ENCODE measurements around the gene CRTC2.

The CRTC2 gene

DNA sequence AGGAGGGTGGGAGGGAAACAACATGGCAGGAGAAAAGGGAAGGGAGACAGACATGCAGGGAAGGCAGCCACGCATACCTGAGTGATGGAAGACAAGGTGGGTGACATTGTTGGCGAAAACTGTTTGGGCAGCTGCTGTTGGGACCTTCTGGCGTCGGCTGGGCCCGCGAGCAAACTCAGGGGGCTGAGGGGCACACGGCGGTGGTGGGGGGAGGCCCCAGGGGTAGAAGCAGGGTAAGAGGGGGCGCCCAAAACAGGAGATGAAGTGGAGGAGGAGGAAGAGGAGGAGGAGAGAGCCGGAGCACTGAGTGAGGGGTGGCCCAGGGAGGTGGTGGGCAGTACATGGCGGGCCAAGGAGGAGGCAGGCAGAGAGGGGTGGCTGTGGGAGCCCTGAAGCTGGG, 7.2 kb downstream of the CRTC2 start:
- no peak for DNase-seq (ENCODE audit: low read depth in 2 of 2, low spot score in 1 of 2)

DNA sequence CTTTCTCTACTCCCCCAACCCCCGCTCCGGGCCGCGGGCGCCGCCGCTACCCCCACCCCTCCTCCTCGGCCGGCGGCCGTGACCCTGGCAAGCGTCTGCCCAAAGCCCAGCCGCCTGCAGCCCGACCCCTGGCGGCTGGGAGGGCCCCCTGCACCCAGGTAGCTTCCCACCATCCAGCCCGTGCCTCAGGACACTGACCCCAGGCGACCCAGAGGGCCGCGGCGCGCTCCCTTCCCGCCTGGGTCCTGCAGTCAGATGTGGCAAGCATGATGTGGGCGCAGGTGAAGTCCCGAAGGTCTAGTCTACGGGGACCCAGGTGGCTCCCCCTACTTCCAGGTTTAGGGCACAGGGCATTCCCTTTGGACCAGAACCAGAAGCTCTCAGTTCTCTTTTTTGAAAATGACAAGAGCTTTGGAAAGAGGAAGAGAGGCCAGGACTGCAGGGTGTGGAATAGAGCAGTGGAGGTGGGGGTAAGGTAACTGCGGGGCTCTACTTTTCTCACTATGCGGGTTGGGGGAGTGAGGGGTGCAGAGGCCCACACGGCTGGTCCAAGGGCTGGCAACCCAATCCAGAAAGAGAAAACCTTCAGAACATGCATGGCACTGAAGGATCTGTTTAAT, 11.7 kb downstream of the CRTC2 start, which contains the start of gene DENND4B:
Gene DENND4B (minus strand): TSS at position 97 of the 620 bp plus-strand sequence. CDS start 2,344 bp downstream, outside the sequence.
- DNase-seq (ENCODE audit: low read depth in 2 of 2, low spot score in 1 of 2): peak; percentile 26 to 64

DNA sequence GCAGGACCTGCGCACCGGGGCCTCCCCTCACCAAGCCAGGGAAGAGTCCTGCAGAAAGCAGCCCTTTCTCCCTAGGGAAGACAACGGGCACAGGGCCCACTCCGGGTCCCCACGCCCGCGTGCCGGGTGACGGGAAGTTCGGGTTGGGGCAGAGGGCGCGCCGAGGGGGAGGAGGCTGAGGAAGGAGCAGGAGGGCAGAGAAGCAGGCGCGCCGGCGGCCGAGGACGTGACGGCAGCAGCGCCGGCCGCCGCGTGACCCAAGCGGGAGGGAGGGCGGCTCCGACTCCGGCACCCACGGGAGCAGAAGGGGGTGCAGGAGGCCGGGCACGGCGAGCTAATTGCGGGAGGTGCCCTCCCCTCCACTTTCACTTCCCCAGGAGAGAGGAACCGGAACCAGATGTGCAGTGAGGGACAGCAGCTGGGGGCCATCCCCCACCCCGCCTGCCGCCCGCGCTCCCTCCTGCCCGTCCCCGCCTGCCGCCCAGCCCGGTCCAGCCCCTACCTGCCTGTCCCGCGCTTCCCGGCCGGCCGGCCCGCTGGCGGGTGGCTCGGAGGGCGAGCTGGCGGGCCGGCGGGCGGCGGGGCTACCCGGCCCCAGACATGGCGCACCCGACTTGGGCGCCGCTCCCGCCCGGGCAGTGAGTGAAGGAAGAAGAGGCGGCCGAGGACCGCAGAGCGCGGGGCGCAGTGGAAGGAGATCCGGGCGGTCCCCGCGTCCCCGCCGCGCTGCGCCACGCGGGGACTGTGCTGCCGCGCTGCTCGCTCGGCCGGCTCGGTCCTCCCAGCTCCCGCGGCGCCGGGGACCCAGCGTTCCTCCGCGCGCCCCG, 12.4 kb downstream of the CRTC2 start:
- DNase-seq (ENCODE audit: low read depth in 2 of 2, low spot score in 1 of 2): peak; percentile 33 to 50

DNA sequence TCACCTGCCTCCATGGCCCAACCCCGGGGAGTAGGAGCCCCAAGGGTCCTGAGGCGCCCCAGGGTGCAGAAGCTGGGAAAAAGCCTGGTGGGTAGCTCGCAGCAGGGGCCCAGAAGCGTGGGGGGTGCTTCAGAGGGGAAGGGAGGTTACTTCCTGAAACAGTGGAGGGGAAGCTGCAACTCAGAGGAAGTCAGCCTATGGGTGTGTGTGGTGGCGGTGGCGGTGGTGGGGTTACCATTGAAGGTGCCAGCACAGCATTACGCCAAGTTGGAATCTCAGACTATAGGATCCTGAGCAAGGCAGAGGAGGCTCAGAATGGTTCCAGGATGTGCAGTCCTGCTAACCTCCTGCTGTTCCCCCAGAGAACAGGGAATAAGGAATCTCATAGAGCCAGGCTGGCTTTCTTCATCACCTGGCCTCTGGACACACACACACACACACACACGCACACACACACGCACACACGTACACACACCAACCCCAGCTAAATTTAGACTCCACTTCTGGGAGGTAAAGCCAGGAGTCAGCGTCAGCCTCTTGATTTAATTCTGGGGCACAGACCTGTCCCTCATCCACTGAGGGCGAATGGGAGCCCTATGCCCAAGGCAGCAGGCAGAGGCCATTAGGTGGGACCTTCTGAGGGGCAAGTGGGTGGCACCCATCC, 13.1 kb downstream of the CRTC2 start:
- DNase-seq (ENCODE audit: low read depth in 2 of 2, low spot score in 1 of 2): peak; percentile 59 to 65

DNA sequence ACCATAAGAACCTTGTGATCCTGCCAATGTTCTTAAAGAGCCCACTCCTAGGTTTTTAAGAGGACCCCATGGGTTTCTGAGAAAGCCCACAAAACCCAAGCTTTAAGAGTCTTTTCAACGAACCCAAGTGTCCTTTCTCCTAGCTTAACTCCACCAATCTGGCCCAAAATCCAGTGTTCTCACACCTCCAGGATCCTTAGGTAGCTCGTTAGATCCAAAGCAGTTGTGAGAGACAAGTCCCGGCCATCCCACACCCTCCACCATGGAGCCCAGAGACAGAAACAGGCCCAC, 13.6 kb downstream of the CRTC2 start:
- DNase-seq (ENCODE audit: low read depth in 2 of 2, low spot score in 1 of 2): no peak

DNA sequence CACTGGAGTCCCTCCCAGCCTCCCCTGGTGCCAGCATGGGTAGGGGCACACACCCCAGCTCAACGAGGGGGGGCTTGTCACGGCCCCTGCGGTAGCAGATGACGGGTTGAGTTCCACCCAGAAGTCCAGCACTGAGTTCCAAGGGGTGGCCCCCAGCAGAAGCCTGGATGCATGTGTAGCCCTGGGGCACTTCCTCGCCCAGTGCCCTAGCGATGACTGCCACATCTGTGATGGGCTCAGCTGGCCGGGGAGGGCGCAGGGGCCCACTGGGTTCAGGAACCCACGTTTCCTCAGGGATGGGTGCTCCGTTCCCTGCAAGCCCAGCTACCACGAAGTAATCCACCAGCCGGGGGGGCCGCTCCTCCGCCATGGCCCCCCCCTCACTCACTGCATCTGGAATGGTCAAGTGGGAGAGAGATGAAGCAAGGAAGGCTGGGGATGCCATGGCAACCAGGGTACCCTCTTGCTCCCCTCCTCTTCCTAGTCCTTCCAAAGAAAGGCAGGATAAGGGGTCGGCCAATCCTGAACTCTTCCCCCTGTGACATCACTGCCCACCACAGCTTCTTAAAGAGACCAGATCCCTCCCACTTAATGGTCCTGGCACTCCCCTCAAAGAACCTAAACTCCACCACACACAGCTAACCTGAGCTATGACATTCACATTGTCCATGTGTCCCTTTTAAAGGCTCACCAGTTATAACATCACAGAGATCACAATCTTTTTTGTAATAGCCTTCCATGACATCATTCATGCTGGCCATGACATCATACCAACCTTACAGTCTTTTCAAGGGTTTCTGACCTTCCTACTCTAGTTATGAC, 14.2 kb downstream of the CRTC2 start:
- DNase-seq (ENCODE audit: low read depth in 2 of 2, low spot score in 1 of 2): no peak

DNA sequence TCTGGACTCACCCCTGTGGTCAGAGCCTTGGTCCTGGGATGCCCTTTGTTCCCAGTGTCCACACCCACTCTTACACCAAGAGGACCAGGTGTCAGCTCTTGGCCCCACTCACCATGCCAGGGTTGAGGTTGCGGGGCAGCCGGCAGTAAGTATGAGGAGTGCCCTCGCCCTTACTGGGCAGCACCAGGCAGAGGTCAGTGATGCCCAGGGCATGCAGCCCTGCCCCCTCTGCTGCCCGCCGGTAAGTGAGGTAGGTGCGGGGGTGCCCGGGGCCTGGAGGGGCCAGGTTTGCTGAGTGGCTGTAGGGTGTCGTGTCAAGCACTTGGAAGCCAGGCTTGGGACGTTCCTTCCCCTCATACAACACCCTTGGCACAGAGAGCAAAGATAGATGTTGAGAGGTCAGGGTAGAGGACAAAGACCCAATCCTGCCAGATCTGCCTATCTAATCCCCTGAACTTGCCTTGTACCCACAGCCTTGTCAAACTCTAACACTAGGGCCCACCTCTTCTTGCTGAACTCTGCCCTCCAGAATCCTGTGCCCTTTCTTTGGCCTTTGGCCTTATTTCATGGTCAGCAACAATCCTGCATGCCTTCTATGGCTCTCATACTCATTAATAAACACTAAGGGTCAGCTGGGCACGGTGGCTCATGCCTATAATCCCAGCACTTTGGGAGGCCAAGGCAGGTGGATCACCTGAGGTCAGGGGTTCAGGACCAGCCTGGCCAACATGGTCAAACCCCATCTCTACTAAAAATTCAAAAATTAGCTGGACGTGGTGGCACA, 15.5 kb downstream of the CRTC2 start:
- no peak for DNase-seq (ENCODE audit: low read depth in 2 of 2, low spot score in 1 of 2)

DNA sequence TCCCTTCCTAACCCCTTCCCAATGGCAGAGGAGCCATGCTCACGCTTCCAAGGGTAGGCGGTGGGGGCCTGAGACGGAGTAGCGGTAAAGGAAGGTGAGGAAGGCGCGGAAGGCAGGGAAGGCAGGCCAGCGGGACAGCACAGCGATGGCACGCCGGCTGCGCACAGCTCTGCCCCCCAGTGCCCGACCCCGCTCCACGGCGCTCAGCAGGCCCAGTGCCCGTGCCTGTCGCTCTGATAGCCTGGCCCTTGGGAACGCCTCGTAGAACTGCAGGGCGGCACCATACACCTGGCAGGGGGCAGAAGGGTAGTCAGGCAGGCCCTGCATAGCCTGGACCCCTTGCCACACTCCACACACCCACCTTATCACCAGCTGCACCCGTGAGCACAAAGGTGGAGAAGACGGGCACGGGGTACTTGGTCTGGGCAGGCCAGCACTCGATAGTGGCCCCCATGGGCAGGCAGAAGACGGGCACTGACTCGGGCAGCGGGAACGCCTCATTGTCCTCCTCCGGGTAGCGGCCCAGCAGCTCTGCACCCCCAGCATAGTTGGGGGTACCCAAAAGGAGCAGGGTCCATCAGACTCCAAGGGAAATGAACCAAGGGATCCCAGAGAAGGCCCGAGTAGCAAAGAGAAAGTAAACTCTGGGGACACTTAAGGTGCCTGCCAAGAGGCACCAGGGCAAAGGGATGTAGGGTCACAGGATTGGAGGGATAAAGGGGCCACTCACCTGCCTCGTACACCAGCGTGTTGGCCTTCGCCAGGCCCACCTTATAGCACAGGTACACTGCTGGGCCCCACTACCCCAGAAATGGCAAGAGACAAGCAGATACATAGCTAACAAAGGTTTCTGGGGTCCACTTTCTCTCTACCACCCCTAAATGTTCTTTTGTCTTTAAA, 16.3 kb downstream of the CRTC2 start:
- no peak for DNase-seq (ENCODE audit: low read depth in 2 of 2, low spot score in 1 of 2)

DNA sequence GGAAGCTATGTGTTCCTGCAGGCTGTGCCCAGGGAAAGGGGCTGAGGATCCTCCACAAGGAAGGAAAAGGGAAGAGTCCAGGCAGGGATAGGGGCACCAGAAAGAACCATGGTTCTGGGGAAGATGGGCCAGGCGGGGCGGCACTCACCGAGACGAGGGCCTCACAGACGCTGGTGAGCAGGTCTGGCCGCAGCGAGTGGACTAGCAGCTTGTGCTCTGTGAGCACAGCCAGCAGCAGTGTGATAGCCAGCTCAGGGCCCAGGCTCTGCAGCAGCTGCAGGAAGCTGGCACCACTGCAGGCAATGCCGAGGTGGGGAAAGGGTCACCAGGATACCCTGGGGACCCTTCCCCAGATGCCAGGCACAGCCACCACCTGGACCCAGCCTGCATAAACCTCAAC, 17.7 kb downstream of the CRTC2 start:
- no peak for DNase-seq (ENCODE audit: low read depth in 2 of 2, low spot score in 1 of 2)

DNA sequence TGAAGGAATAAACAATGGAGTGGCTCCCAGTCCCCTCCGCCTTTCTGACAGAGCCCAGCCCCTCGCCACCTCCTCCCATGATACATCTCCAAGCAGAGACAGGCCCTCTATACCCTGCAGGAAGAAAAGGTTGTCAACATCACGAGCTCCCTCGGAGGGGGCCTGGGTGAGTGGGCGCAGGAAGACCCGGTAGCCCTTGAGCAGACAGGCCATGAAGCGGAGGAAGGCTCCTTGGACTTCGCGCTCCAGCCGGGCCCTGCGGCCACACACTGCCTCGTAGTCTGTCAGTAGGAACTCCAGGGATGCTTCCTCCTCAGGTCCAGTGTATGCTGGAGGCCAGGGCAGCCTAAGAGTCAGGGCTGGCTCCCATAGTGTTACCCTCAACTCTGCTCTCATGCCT, 18.9 kb downstream of the CRTC2 start:
- no peak for DNase-seq (ENCODE audit: low read depth in 2 of 2, low spot score in 1 of 2)

DNA sequence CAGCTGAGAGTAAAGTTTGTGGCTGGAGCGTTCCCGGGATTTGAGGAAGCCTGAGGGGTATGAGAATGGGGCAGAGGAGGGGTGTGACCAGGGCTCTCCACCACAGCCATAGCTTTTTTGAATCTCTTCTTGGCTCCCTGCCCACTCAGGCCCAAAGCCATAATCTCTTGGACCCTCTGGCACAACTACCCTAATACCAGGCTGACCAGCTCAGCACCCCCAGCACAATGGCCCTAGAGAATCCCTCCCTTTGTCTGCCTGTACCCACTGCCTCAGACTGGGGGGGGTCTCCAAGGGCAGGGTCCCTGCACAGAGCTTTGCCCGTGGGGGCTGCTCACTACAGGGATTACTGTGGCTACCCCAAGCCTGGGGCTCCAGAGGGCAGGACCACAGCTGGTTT, 19.4 kb downstream of the CRTC2 start:
- DNase-seq (ENCODE audit: low read depth in 2 of 2, low spot score in 1 of 2): no peak

DNA sequence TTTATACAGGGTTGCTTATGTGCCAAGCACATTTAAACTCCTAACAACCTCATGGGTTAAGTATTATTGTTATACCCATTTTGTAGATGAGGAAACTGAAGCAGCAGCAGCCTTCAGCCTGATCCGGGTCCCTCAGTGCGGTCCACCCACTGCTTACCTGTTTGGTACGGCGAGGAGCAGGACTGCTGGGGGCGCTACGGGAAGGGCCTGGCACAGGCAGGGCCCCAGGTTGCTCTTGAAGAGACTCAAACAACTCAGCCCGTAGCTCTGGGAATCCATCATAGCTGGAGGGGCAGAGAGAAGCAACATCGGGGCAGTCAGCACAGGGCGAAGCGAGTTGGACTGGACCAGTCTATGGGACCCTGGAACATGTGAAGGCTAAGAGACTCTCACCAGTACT, 21.1 kb downstream of the CRTC2 start:
- no peak for DNase-seq (ENCODE audit: low read depth in 2 of 2, low spot score in 1 of 2)

DNA sequence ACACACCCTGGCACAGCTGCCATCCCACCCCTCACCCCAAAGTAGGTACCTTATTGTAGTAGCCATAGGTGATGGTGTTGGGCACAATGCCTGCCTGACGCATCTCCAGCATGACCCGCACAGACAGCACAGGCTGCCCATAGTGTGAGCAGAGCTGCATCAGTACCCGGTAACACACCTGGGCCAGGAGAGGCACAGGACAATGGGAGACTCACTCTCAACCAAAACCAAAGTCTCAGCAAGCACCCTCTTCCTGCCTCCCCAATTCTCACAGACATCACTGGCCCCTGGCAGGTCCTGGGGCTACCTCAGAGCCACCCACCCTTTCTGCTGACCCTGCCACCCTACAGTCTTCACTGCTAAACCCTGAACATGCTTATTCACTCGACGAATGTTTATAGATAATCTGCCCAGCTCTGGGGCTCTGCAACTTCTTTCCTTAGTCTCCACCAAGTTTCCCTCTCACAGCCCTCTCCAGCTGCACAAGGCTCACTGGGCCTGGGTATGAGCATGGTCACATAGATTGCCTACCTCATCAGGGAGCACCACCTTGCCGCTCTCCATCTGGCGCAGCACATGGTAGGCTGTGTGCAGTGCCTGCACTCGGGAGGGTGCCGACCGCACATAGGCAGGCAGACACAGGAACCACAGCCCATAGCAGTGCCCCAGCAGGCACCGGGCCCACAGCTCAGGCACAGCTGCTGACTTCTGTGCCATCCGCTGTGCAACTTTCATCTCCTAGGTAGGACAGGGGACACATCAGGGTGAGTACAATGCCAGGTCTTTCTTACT, 22.2 kb downstream of the CRTC2 start:
- no peak for DNase-seq (ENCODE audit: low read depth in 2 of 2, low spot score in 1 of 2)

DNA sequence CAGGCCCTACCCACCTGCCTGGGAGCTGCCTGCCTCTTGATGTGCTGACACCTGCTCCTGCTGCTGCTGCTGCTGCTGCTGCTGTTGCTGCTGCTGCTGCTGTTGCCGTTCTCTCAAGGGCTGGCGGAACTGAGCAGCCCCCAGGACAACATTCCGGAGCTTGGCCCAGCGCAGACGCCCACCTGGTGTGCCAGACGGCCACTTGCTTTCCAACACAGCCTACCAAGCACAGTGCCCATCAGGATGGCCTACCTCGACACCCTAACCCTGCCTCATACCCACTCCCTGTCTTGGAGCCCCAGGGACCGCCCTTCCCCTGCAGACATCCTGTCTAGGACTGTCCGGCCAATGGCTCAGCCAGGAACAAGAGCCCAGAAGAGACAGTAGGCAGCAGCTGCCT, 23.7 kb downstream of the CRTC2 start:
- DNase-seq (ENCODE audit: low read depth in 2 of 2, low spot score in 1 of 2): no peak

DNA sequence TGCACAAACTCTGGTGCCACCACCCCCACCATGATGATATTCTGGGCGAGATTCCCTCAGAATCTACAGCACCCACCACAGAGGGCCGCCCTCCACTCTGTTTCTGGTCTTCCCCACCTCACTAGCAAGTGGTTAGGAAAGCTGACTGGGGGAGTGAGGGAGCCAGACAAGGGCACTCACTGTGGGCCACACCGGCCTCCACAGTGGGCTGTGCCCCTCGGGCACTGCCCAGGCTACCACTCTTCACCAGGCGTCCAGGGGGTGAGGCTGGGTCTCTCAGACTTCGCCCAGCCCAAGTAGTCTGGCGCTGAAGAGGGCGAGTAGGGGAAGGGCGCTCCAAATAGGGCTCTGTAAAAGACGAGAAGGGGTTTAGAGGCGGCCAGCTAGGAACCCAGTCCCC, 24.5 kb downstream of the CRTC2 start:
- DNase-seq (ENCODE audit: low read depth in 2 of 2, low spot score in 1 of 2): no peak

DNA sequence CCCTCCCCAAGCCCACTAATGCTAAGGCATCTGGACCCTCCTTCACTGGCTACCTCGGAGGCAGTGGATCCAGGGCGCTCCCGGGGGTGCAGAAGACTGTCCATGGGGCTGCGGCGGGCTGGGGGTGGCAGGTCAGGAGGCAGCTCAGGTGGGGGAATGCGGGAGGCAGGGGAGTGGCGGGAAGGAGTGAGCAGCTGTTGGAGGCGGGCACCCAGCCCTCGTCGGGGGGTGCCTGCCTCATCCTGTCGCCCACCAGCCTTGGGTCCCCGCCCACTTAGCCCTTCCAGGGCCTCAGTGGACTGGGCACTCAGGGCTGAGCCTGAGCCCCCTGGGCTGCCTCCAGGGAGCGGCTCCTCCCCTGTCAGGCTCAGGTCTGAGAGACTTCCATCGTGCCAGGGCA, 25.0 kb downstream of the CRTC2 start:
- no peak for DNase-seq (ENCODE audit: low read depth in 2 of 2, low spot score in 1 of 2)

DNA sequence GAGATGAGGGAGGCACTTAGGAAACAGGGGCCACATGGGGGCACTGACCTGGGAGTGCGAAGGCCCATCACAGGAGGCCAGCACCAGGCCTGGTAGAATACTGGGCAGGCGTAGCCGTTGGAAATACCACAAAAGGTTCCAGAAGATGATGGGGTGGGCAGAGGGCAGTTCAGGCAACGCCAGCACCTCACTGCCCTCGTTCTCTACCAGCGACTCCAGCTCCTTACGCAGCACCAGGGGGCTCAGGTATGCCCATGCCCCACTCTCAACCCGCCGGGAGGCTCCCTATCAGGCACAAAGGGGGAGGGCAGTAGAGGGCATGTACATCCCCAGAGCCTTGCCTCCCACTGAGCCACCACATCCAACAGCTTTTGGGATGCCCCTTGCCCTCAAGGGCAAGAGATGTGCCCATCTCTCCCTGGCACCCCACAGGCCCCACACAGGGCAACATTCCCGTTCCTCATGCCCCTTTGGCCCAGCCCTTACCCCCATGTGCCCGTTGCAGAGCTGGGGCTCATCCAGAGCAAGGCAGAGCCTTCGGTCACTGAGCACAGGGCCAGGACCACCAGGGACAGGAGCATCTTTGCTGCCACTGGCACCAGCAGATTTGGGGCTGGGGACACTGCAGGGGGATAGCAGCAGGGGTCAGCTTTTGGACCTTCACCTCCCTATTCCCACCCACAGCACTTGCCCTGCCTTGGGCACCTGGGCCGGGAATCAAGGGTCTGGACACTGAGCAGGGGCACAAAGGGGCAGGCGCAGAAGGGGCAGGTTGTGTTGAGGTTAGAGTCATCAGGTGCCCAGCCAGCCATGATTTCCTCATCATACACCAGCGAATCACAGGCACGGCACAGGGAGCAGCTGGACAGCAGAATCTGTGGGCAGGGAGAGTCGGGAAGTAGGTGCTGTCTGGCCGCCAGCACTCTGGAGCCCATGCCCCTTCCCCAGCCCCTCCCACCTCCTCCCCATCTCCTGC, 26.0 kb downstream of the CRTC2 start:
- DNase-seq (ENCODE audit: low read depth in 2 of 2, low spot score in 1 of 2): no peak
